Measurements from ENCODE around the gene NLRP10. TPM values are rescaled to one million over a fixed set of nuclear protein-coding genes. Genes with fewer than 3 reads are reported as not detected.

The NLRP10 gene
- total and polyA plus RNA-seq, 2 donors (not counting 3 experiments of a cell fraction or from before 2014, with no cell fraction given), result not detected

DNA sequence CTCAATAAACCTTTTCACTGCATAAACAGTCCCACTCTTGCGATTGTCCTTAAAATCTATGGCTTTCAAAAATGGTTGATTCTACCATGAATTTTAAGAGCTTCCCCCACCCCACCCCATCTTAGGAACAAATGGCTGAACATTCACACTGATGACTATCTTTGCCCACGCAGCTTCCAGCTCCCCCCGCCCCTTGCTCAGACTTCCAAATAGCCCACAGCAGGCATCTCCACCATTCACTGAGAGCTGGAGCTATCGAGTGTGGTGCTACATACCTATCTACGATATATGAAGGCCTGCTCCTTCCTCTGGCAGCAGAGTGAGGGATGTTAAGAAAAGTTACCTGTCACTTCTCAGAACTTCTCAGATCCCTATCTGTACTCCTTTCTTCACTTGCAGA lies 48.6 kb upstream of the NLRP10 start:
- Histone ChIP-seq H4K20me1 (replicated peaks; ENCODE audit: control insufficient read depth, extremely low read depth, insufficient read depth, low read length) (no peaks in the 10 kb centered on the region), H3K4me1 (ENCODE audit: control insufficient read depth, extremely low read depth, insufficient read depth, low read length) (peaks cover 2% of the 10 kb centered on the region), H2AFZ (ENCODE audit: low read depth, low read length) (no peak overlapping the region), H3K36me3 (ENCODE audit: control insufficient read depth in 2 of 2, extremely low read depth in 1 of 2, insufficient read depth in 2 of 2, low read length in 2 of 2) (no peaks in the 10 kb centered on the region), H3K27me3 (ENCODE audit: control insufficient read depth in 2 of 2, insufficient read depth in 2 of 2, low read length in 2 of 2) (peaks cover 29 to 35% of the 10 kb centered on the region in 2 experiments), H3K79me2 (ENCODE audit: control insufficient read depth, insufficient read depth, low read length) (no peaks in the 10 kb centered on the region), H3K27ac (ENCODE audit: insufficient read depth, low read depth, low read length) (no peak overlapping the region), H3K4me2 (ENCODE audit: insufficient read depth, low read length) (no peak overlapping the region), H3K9ac (replicated peaks; ENCODE audit: extremely low read depth, insufficient read depth, low read length) (no peak overlapping the region), H3K4me3 (replicated peaks in 1 of 3; ENCODE audit: insufficient read depth in 1 of 3, low read depth in 1 of 3, low read length in 3 of 3) (no peak overlapping the region), H3K9me1 (replicated peaks; ENCODE audit: control insufficient read depth, extremely low read depth, insufficient read depth, low read length) (no peaks in the 10 kb centered on the region), H3K9me3 (replicated peaks; ENCODE audit: control insufficient read depth, insufficient read depth, low read length) (no peaks in the 10 kb centered on the region)
- BruUV-seq (replicated peaks), result no TSS peak
- dilution Hi-C loops (cut with MboI; ENCODE audit: extremely low pct_ligation_motif_present, low sequenced_read_pairs), result no loop called here
- TF ChIP-seq POLR2A (IDR thresholded peaks at IDR 0.05; ENCODE audit: low read depth, low read length) (no peak), EZH2 (IDR thresholded peaks at IDR 0.05; ENCODE audit: borderline replicate concordance, low read depth, low read length, severe bottlenecking) (no peak), JUN (IDR thresholded peaks at IDR 0.05; ENCODE audit: borderline replicate concordance, insufficient read depth, insufficient read length, low read depth) (no peak), FOS (IDR thresholded peaks at IDR 0.05; ENCODE audit: borderline replicate concordance, insufficient read depth, low read length) (no peak), POLR2AphosphoS5 (IDR thresholded peaks at IDR 0.05; ENCODE audit: insufficient read depth, low read depth, low read length) (no peak), GATA2 (IDR thresholded peaks at IDR 0.05; ENCODE audit: insufficient read depth, insufficient read length, low read depth, low read length) (no peak), MYC (IDR thresholded peaks at IDR 0.05; ENCODE audit: low read depth, low read length) (no peak)
- TF ChIP-seq, protein P1, sequence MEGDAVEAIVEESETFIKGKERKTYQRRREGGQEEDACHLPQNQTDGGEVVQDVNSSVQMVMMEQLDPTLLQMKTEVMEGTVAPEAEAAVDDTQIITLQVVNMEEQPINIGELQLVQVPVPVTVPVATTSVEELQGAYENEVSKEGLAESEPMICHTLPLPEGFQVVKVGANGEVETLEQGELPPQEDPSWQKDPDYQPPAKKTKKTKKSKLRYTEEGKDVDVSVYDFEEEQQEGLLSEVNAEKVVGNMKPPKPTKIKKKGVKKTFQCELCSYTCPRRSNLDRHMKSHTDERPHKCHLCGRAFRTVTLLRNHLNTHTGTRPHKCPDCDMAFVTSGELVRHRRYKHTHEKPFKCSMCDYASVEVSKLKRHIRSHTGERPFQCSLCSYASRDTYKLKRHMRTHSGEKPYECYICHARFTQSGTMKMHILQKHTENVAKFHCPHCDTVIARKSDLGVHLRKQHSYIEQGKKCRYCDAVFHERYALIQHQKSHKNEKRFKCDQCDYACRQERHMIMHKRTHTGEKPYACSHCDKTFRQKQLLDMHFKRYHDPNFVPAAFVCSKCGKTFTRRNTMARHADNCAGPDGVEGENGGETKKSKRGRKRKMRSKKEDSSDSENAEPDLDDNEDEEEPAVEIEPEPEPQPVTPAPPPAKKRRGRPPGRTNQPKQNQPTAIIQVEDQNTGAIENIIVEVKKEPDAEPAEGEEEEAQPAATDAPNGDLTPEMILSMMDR (IDR thresholded peaks at IDR 0.05; ENCODE audit: extremely low read depth in 1 of 2, insufficient read depth in 1 of 2, low read depth in 1 of 2, low read length in 2 of 2), result no peak
- TF ChIP-seq, protein P2, sequence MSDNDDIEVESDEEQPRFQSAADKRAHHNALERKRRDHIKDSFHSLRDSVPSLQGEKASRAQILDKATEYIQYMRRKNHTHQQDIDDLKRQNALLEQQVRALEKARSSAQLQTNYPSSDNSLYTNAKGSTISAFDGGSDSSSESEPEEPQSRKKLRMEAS (IDR thresholded peaks at IDR 0.05; ENCODE audit: insufficient read depth, insufficient read length), result no peak
- intact Hi-C loops (cut with micrococcal nuclease), result no loop called here
- DNase-seq (ENCODE audit: low read depth, low spot score) (no peak), FAIRE-seq (no peak)
- ChIA-PET CTCF (interaction anchor here (1.0 to 2.9 kb wide), 2 partner anchors 8 to 19 kb away, joined by 3 to 25 read pairs; no protein-coding TSS in a partner anchor), POLR2A (no interaction called here)

Data from endothelial cell of umbilical vein (primary cell).